K562 (cell line): ENCODE results near the gene SCYL1. TPM values are rescaled to one million over a fixed set of nuclear protein-coding genes. Genes with fewer than 3 reads are reported as not detected.
"Not testable (repeated sequence)": the region's sequence is repeated elsewhere in the genome, so short reads cannot be mapped to it uniquely, and the experiment has no call there.

ENCODE experiments used
- ATAC-seq: fragments of 200-7000 bp; cut with Tn5 transposase; 3 replicates; pipeline ENCODE4 v1.9.1; 2020; ENCODE audit warnings: moderate library complexity
- BruUV-seq: library from RNA; stranded (reverse); fragments of 400-500 nt; replicated peaks from 2 replicates; lab custom pipeline; 2021; lab: Mats Ljungman, UMichigan
- CTCF ChIA-PET: fragments of 300-600 bp; formaldehyde crosslinking; extraction: SDS; loops from one replicate; lab custom pipeline; 2021; ENCODE audit warnings: low intra/inter-chr PET ratio; lab: Yijun Ruan, JAX
- POLR2A ChIA-PET: fragments of 300-600, 350-650 bp; sonication (Branson Sonifier 250); formaldehyde crosslinking; extraction: SDS; loops from one replicate; lab custom pipeline; 2021; ENCODE audit warnings: antibody characterized with exemption, inconsistent platforms; lab: Yijun Ruan, JAX
- DNase-seq, 4 experiments: peaks; one replicate each; pipeline versions ENCODE4 v3.0.0 to v3.0.0-alpha.2; 2011 to 2018; ENCODE audit warnings: low spot score in 3 of 4, mixed read lengths in 3 of 4; ENCODE audit errors: extremely low read depth in 1 of 4
- FAIRE-seq: peaks from 2 replicates; lab custom pipeline; 2011; peaks lifted over from hg19 to GRCh38; lab: Jason Lieb, UNC
- H2AFZ ChIP-seq: 2 replicates; pipeline ENCODE4 v1.6.0; 2011; ENCODE audit warnings: low read depth, low read length, control low read depth, inconsistent platforms
- H3K27ac ChIP-seq: fragments of 200-600 bp; 3 replicates; pipeline ENCODE4 v1.8.0; 2011; ENCODE audit warnings: low read depth, mild to moderate bottlenecking, control low read depth, inconsistent platforms, low read length, moderate library complexity, mixed read lengths; ENCODE audit errors: extremely low read depth
- H3K27me3 ChIP-seq, 2 experiments: fragments of 300-600 bp in 1 of 2; 2 replicates in 1 of 2; 3 replicates in 1 of 2; pipeline versions ENCODE4 v1.6.0 to v1.8.0; 2011; ENCODE audit warnings: inconsistent platforms in 2 of 2, low read length in 2 of 2, mild to moderate bottlenecking in 1 of 2, mixed read lengths in 1 of 2, moderate library complexity in 1 of 2; ENCODE audit not compliant: control insufficient read depth in 2 of 2, insufficient read depth in 2 of 2
- H3K36me3 ChIP-seq: fragments of 300-600 bp; 3 replicates; pipeline ENCODE4 v1.8.0; 2011; ENCODE audit warnings: mild to moderate bottlenecking, low read length, inconsistent platforms; ENCODE audit not compliant: control insufficient read depth, insufficient read depth
- H3K4me1 ChIP-seq, 2 experiments: fragments of 200-600 bp in 1 of 2; replicated peaks in 1 of 2; 2 replicates in 1 of 2; 3 replicates in 1 of 2; pipeline versions ENCODE4 v1.5.1 to v1.8.0; 2011; ENCODE audit warnings: inconsistent platforms in 2 of 2, low read length in 2 of 2, mild to moderate bottlenecking in 1 of 2, mixed read lengths in 1 of 2, moderate library complexity in 1 of 2; ENCODE audit not compliant: control insufficient read depth in 2 of 2, insufficient read depth in 2 of 2
- H3K4me2 ChIP-seq: 2 replicates; pipeline ENCODE4 v1.6.1; 2011; ENCODE audit warnings: low read length, control low read depth, inconsistent platforms, mixed read lengths; ENCODE audit not compliant: insufficient read depth
- H3K4me3 ChIP-seq: fragments of 200-600 bp; sonication (generic), shearing (Covaris generic); 2 replicates; pipeline ENCODE4 v1.5.1; 2016; ENCODE audit warnings: control low read depth, inconsistent platforms
- H3K79me2 ChIP-seq: fragments of 200-600 bp; 3 replicates; pipeline ENCODE4 v1.8.0; 2011; ENCODE audit warnings: low read length, inconsistent platforms; ENCODE audit not compliant: control insufficient read depth, insufficient read depth
- H3K9ac ChIP-seq, 2 experiments: 2 replicates each; pipeline versions ENCODE4 v1.6.0 to v1.6.1; 2011; ENCODE audit warnings: low read depth in 2 of 2, low read length in 2 of 2, control low read depth in 1 of 2, inconsistent platforms in 1 of 2, mild to moderate bottlenecking in 1 of 2, mixed read lengths in 1 of 2; ENCODE audit not compliant: insufficient read depth in 1 of 2
- H3K9me1 ChIP-seq: one replicate; pipeline ENCODE4 v1.6.0; 2011; ENCODE audit warnings: inconsistent platforms, mild to moderate bottlenecking, low read length, moderate library complexity; ENCODE audit not compliant: control insufficient read depth, insufficient read depth
- H3K9me3 ChIP-seq: replicated peaks from 2 replicates; pipeline ENCODE4 v1.5.1; 2011; ENCODE audit warnings: low read depth, low read length, inconsistent platforms; ENCODE audit not compliant: control insufficient read depth, insufficient read depth
- H4K20me1 ChIP-seq: replicated peaks from 2 replicates; pipeline ENCODE4 v1.6.1; 2011; ENCODE audit warnings: low read length, inconsistent platforms, mixed read lengths; ENCODE audit not compliant: control insufficient read depth, insufficient read depth
- CBFA2T3 ChIP-seq: fragments of 450-650 bp; IDR thresholded peaks from 2 replicates; pipeline ENCODE4 v1.6.1; 2017
- DPF2 ChIP-seq: fragments of 450-650 bp; IDR thresholded peaks from 2 replicates; pipeline ENCODE4 v1.6.1; 2016
- E2F5 ChIP-seq: sonication (generic); formaldehyde crosslinking; IDR thresholded peaks from 2 replicates; pipeline ENCODE4 v1.8.0; 2022; ENCODE audit warnings: mild to moderate bottlenecking, missing genetic modification reagents
- ESRRA ChIP-seq: fragments of 450-650 bp; IDR thresholded peaks from 2 replicates; pipeline ENCODE4 v1.6.1; 2014; ENCODE audit warnings: low read depth, mild to moderate bottlenecking, moderate library complexity, borderline replicate concordance
- FOXK1 ChIP-seq: sonication (generic); formaldehyde crosslinking; IDR thresholded peaks from 2 replicates; pipeline ENCODE4 v1.8.0; 2022; ENCODE audit warnings: missing genetic modification reagents, mild to moderate bottlenecking, borderline replicate concordance
- GATA2 ChIP-seq: sonication (generic); formaldehyde crosslinking; IDR thresholded peaks from 2 replicates; pipeline ENCODE4 v1.4.0; 2020; ENCODE audit warnings: mild to moderate bottlenecking, missing genetic modification reagents
- HINFP ChIP-seq: fragments of 450-650 bp; conservative IDR thresholded peaks from 2 replicates; pipeline ENCODE4 v1.6.1; 2016; ENCODE audit warnings: missing genetic modification characterization, low read depth, mild to moderate bottlenecking, control low read depth, missing compliant biosample characterization
- JUND ChIP-seq, 2 experiments: IDR thresholded peaks; 2 replicates in 1 of 2; 3 replicates in 1 of 2; pipeline ENCODE4 v1.6.1; 2011; ENCODE audit warnings: borderline replicate concordance in 2 of 2, low read depth in 2 of 2, low read length in 2 of 2, improper control_type of control experiment in 1 of 2, missing biosample characterization in 1 of 2, missing genetic modification characterization in 1 of 2, missing genetic modification reagents in 1 of 2
- LEF1 ChIP-seq: fragments of 450-650 bp; IDR thresholded peaks from 2 replicates; pipeline ENCODE4 v1.6.1; 2016; ENCODE audit warnings: mild to moderate bottlenecking
- NCOR1 ChIP-seq: fragments of 450-650 bp; IDR thresholded peaks from 2 replicates; pipeline ENCODE4 v1.6.1; 2016; ENCODE audit warnings: mild to moderate bottlenecking, moderate library complexity
- NFE2 ChIP-seq: IDR thresholded peaks from 2 replicates; pipeline ENCODE4 v1.6.1; 2014; ENCODE audit warnings: antibody characterized with exemption, low read depth
- SP1 ChIP-seq: sonication (generic); formaldehyde crosslinking; IDR thresholded peaks from 2 replicates; pipeline ENCODE4 v1.8.1; 2022; ENCODE audit warnings: mild to moderate bottlenecking, missing genetic modification reagents
- SRF ChIP-seq, 2 experiments: fragments of 250-450, 450-650 bp in 1 of 2; sonication (Bioruptor Pico) in 1 of 2; sonication (generic) in 1 of 2; formaldehyde crosslinking; IDR thresholded peaks; 2 replicates each; pipeline versions ENCODE4 v1.5.0 to v1.5.1; 2020 to 2022; ENCODE audit warnings: mild to moderate bottlenecking in 1 of 2, missing genetic modification reagents in 1 of 2
- ZFX ChIP-seq: sonication (generic); formaldehyde crosslinking; IDR thresholded peaks from 2 replicates; pipeline ENCODE4 v1.8.0; 2022; ENCODE audit warnings: mild to moderate bottlenecking, missing genetic modification reagents, moderate library complexity
- ZNF639 ChIP-seq, 2 experiments: fragments of 200-800 bp in 1 of 2; sonication (Bioruptor generic) in 1 of 2; sonication (generic) in 1 of 2; formaldehyde crosslinking in 1 of 2; IDR thresholded peaks in 1 of 2; conservative IDR thresholded peaks in 1 of 2; 2 replicates each; pipeline versions ENCODE4 v1.5.0 to v1.6.1; 2016 to 2020; ENCODE audit warnings: missing compliant biosample characterization in 1 of 2, missing genetic modification characterization in 1 of 2, missing genetic modification reagents in 1 of 2
- WGBS: fragments of 100-300 bp; shearing (Covaris generic); methylation state at CpG from one replicate; pipeline ENCODE4 v1.1.6; 2016; ENCODE audit warnings: low coverage, mixed read lengths; ENCODE audit not compliant: insufficient coverage; ENCODE audit errors: missing lambda C conversion rate; 5-methylcytosine and 5-hydroxymethylcytosine counted together
- in situ Hi-C: fragments of 300-500 bp; cut with MboI; formaldehyde crosslinking; loops from 4 replicates; pipeline ENCODE4 v1.15.0; 2018; ENCODE audit warnings: inconsistent platforms, mixed read lengths
- intact Hi-C: fragments of 100-400 bp; cut with micrococcal nuclease; formaldehyde crosslinking; loops from 2 replicates; pipeline ENCODE4 v1.14.2; 2022
- polyA plus RNA-seq, 8 experiments: library from polyadenylated mRNA; depleted of rRNA in 4 of 8; stranded (reverse) in 5 of 8; unstranded in 3 of 8; fragments of >200 nt; fragmentation: Nextera tagmentation in 2 of 8; fragmentation: Illumina TruSeq in 1 of 8; extraction: Ambion mirVana in 2 of 8; extraction: Trizol in 1 of 8; gene quantifications; 2 replicates each; pipeline versions ENCODE4 v1.2.1 to v1.2.3, GENCODE V29; 2011 to 2014; ENCODE audit warnings: inconsistent platforms in 1 of 8, missing spikeins in 1 of 8
- total RNA-seq, 7 experiments: library from RNA; depleted of rRNA in 6 of 7; stranded (reverse); fragments of >200 nt in 6 of 7; fragmentation: Illumina TruSeq in 2 of 7; extraction: Trizol in 2 of 7; gene quantifications; 2 replicates each; pipeline versions ENCODE4 v1.2.1 to v1.2.3, GENCODE V29; 2011 to 2021; ENCODE audit warnings: low replicate concordance in 1 of 7

The SCYL1 gene
- total and polyA plus RNA-seq, 9 of the 15 experiments (the other 6 are each of a cell fraction or from before 2014, with no cell fraction given) = 1.9 to 145 (median 57.6) TPM

- Histone ChIP-seq H3K4me1 (peaks cover 38 to 40% of the 10 kb centered on the region in 2 experiments), H2AFZ (peak overlapping the region; percentile 78), H3K27ac (peak overlapping the region; percentile 50), H3K4me2 (peak overlapping the region; percentile 75), H3K9ac (peak overlapping the region; percentile 19 to 38; a peak in 3 of 4 replicates), H3K36me3 (peaks cover 19% of the 10 kb centered on the region; the same call in 2 of the 3 replicates), H3K79me2 (peaks cover 26% of the 10 kb centered on the region)
- H3K4me3 ChIP-seq; CTCF ChIA-PET; H3K27me3 ChIP-seq; in situ Hi-C loops; intact Hi-C loops; H4K20me1 ChIP-seq; H3K9me3 ChIP-seq; BruUV-seq; H3K9me1 ChIP-seq; TF ChIP-seq JUND (IDR thresholded peaks at IDR 0.05; ENCODE audit: borderline replicate concordance, low read depth, low read length): not testable (repeated sequence)
- 9% methylated on average over 18 of the region's 18 CpGs for WGBS
- POLR2A ChIA-PET = interaction anchor here (6.5 kb wide), 1 partner anchor 24 kb away, joined by 47 read pairs; the partner anchor contains the start of gene MALAT1
- peak; percentile 23 for ATAC-seq
- peak in 1 of 4 experiments; percentile 77 for DNase-seq
- FAIRE-seq = peak; percentile 69
- TF ChIP-seq NCOR1 (peak; percentile 22; the same call in 1 of the 2 replicates), JUND (tag; IDR thresholded peaks at IDR 0.05; ENCODE audit: borderline replicate concordance, low read depth, low read length) (peak; percentile 35; the same call in 1 of the 3 replicates), GATA2 (0 out of 2 replicates have a peak, but pooled peaks have one; percentile 18), CBFA2T3 (peak; percentile 51), DPF2 (peak; percentile 67), ZFX (CRISPR knock-in tag) (0 out of 2 replicates have a peak, but pooled peaks have one; percentile 2), ESRRA (peak; percentile 66; the same call in 1 of the 2 replicates), NFE2 (0 out of 2 replicates have a peak, but pooled peaks have one; percentile 9), FOXK1 (CRISPR knock-in tag) (0 out of 2 replicates have a peak, but pooled peaks have one; percentile 31), ZNF639 (CRISPR knock-in tag; conservative IDR thresholded peaks at IDR 0.05 in 1 of 2, IDR thresholded peaks at IDR 0.05 in 1 of 2) (0 out of 4 replicates have a peak, but pooled peaks of 1 of the 2 experiments have one; percentile 27), SRF (CRISPR knock-in tag; IDR thresholded peaks at IDR 0.05) (peak in 1 of 2 experiments; percentile 44; a peak in 1 of 4 replicates), LEF1 (peak; percentile 16; the same call in 1 of the 2 replicates), SP1 (CRISPR knock-in tag) (peak; percentile 56; the same call in 1 of the 2 replicates), E2F5 (CRISPR knock-in tag) (0 out of 2 replicates have a peak, but pooled peaks have one; percentile 12), HINFP (tag) (0 out of 2 replicates have a peak, but pooled peaks have one; percentile 24)
These were observed 1.9 kb upstream of the SCYL1 start for GRCh38 chr11:65522718-65523630.
